ENCODE data around the gene REC114. TPM values are rescaled to one million over a fixed set of nuclear protein-coding genes. Genes with fewer than 3 reads are reported as not detected.

Gene REC114
- total RNA-seq, 1 experiment from 2014 or later, result not detected

- no peaks in the 10 kb centered on the region for H3K36me3 Mint-ChIP-seq (ENCODE audit: insufficient read depth, unreplicated experiment)
- ChIA-PET CTCF (no interaction called here), POLR2A (no interaction called here)
- no peak overlapping the region for H3K27ac Mint-ChIP-seq (ENCODE audit: low read depth, unreplicated experiment)
- no TSS peak for BruUV-seq (replicated peaks)
- TF ChIP-seq, protein P1, sequence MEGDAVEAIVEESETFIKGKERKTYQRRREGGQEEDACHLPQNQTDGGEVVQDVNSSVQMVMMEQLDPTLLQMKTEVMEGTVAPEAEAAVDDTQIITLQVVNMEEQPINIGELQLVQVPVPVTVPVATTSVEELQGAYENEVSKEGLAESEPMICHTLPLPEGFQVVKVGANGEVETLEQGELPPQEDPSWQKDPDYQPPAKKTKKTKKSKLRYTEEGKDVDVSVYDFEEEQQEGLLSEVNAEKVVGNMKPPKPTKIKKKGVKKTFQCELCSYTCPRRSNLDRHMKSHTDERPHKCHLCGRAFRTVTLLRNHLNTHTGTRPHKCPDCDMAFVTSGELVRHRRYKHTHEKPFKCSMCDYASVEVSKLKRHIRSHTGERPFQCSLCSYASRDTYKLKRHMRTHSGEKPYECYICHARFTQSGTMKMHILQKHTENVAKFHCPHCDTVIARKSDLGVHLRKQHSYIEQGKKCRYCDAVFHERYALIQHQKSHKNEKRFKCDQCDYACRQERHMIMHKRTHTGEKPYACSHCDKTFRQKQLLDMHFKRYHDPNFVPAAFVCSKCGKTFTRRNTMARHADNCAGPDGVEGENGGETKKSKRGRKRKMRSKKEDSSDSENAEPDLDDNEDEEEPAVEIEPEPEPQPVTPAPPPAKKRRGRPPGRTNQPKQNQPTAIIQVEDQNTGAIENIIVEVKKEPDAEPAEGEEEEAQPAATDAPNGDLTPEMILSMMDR (IDR thresholded peaks at IDR 0.05; ENCODE audit: unreplicated experiment), result no peak
- peaks cover under 1% of the 10 kb centered on the region for H3K4me1 Mint-ChIP-seq (ENCODE audit: insufficient read depth, unreplicated experiment)
- intact Hi-C loops (cut with micrococcal nuclease), result no loop called here
- H3K4me3 Mint-ChIP-seq (ENCODE audit: unreplicated experiment), result no peak overlapping the region
- no peaks in the 10 kb centered on the region for H3K9me3 Mint-ChIP-seq (ENCODE audit: unreplicated experiment)
- peaks cover 22% of the 10 kb centered on the region for H3K27me3 Mint-ChIP-seq (ENCODE audit: insufficient read depth, unreplicated experiment)
- DNase-seq (ENCODE audit: unreplicated experiment), result no peak
Measured at GRCh38 chr15:73488698-73489097, 45.7 kb downstream of the REC114 start.

DNA sequence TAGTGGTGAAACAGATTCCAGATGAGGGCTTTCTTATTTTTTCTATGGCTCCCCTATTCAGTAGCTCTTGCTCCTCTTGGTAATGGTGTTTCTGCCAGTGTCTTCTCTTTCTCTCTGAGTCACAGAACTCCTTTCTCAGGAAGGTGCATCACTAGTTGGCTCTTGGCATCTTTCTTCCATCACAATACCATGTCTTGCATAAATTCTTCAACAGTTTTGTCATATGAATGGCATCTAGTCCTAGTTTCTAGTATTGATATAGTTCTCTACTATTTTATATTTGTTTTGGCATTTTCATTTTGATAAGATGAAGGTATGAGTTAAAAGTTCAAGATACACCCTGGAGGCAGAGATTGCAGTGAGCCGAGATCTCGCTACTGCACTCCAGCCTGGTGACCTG lies 51.0 kb downstream of the REC114 start:
- TF ChIP-seq, protein P1 (IDR thresholded peaks at IDR 0.05; ENCODE audit: unreplicated experiment), result no peak
- intact Hi-C loops (cut with micrococcal nuclease), result no loop called here
- DNase-seq (ENCODE audit: unreplicated experiment), result peak; percentile 15
- H3K27me3 Mint-ChIP-seq (ENCODE audit: insufficient read depth, unreplicated experiment), result peaks cover 64% of the 10 kb centered on the region
- no peak overlapping the region for H3K27ac Mint-ChIP-seq (ENCODE audit: low read depth, unreplicated experiment)
- no peak overlapping the region for H3K4me3 Mint-ChIP-seq (ENCODE audit: unreplicated experiment)
- ChIA-PET POLR2A (no interaction called here), CTCF (no interaction called here)
- H3K36me3 Mint-ChIP-seq (ENCODE audit: insufficient read depth, unreplicated experiment), result no peaks in the 10 kb centered on the region
- peaks cover 5% of the 10 kb centered on the region for H3K4me1 Mint-ChIP-seq (ENCODE audit: insufficient read depth, unreplicated experiment)
- no peaks in the 10 kb centered on the region for H3K9me3 Mint-ChIP-seq (ENCODE audit: unreplicated experiment)
- no TSS peak for BruUV-seq (replicated peaks)

DNA sequence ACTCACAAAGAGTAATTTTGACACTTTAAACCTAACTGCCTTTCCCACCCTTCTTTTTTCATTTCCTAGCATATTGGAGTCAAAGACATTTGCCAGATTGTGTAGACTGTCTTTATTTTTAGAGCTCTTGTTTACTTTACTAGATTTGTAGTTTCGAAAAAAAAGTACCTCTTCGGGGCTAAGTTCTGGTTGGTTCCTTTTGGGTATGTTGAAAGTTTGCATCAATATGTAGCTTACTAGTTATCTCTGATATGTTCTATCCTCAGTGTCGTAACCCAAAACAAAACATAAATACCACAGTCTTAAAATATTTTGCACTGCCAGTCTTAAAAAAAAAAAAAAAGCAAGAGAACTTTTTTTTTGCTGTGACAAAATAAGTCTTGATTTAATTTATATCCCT lies 52.2 kb downstream of the REC114 start:
- Mint-ChIP-seq H3K9me3 (ENCODE audit: unreplicated experiment) (no peaks in the 10 kb centered on the region), H3K27ac (ENCODE audit: low read depth, unreplicated experiment) (no peak overlapping the region), H3K4me3 (ENCODE audit: unreplicated experiment) (no peak overlapping the region), H3K36me3 (ENCODE audit: insufficient read depth, unreplicated experiment) (no peaks in the 10 kb centered on the region), H3K27me3 (ENCODE audit: insufficient read depth, unreplicated experiment) (peaks cover 76% of the 10 kb centered on the region), H3K4me1 (ENCODE audit: insufficient read depth, unreplicated experiment) (peaks cover 5% of the 10 kb centered on the region)
- ChIA-PET CTCF (no interaction called here), POLR2A (interaction anchor here (1.5 kb wide), 1 partner anchor 9 kb away, joined by 8 read pairs; no protein-coding TSS in a partner anchor)
- TF ChIP-seq, protein P1 (IDR thresholded peaks at IDR 0.05; ENCODE audit: unreplicated experiment), result no peak
- peak; percentile 5 for DNase-seq (ENCODE audit: unreplicated experiment)
- intact Hi-C loops (cut with micrococcal nuclease), result no loop called here
- BruUV-seq (replicated peaks), result no TSS peak

DNA sequence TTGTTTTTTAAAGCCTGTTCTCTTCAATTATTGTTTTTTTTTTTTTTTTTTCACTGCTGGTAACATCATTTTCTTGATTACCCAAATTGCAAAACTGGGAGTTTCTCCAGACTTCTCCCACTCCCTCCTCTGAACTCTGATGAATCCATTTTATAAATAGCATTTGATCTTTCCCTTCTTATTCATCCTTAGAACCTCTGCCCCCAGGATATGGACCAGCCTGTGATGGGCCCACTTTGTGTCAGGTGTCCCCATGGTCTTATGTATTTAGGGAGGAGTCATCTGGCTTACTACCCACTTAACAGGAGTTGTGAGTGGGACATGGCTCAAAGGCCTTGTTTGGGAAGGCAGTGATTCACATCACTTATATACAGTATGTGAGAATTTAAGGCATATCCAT lies 57.7 kb downstream of the REC114 start:
- no peak for DNase-seq (ENCODE audit: unreplicated experiment)
- Mint-ChIP-seq H3K27ac (ENCODE audit: low read depth, unreplicated experiment) (no peak overlapping the region), H3K36me3 (ENCODE audit: insufficient read depth, unreplicated experiment) (no peaks in the 10 kb centered on the region), H3K4me1 (ENCODE audit: insufficient read depth, unreplicated experiment) (no peaks in the 10 kb centered on the region), H3K9me3 (ENCODE audit: unreplicated experiment) (no peaks in the 10 kb centered on the region), H3K27me3 (ENCODE audit: insufficient read depth, unreplicated experiment) (peaks cover 62% of the 10 kb centered on the region), H3K4me3 (ENCODE audit: unreplicated experiment) (no peak overlapping the region)
- ChIA-PET CTCF (interaction anchor here (0.5 to 0.6 kb wide), 3 partner anchors 26 to 1131 kb away, joined by 3 to 4 read pairs (median 3); no protein-coding TSS in a partner anchor), POLR2A (no interaction called here)
- intact Hi-C loops (cut with micrococcal nuclease), result no loop called here
- no TSS peak for BruUV-seq (replicated peaks)
- TF ChIP-seq, protein P1 (IDR thresholded peaks at IDR 0.05; ENCODE audit: unreplicated experiment), result no peak
